GM19025 (cell line): Measurements from ENCODE around the gene DDA1.
A peak's percentile ranks its signal among the peaks of the same experiment; 100 is the strongest.

Experiments
- ATAC-seq: cut with Tn5 transposase; IDR thresholded peaks from one replicate; pipeline ENCODE4 v1.9.1; 2021; ENCODE audit warnings: mild to moderate bottlenecking, low read depth, moderate library complexity; ENCODE audit not compliant: unreplicated experiment

DDA1 gene

GRCh38 chr19:17328517-17329365 lies 19.4 kb downstream of the DDA1 start:
- no peak for ATAC-seq

- no peak for ATAC-seq
Observed at GRCh38 chr19:17329366-17330261, 20.3 kb downstream of the DDA1 start.

- no peak for ATAC-seq
Observed at GRCh38 chr19:17330262-17331044, 21.1 kb downstream of the DDA1 start.

- ATAC-seq, result no peak
Observed at GRCh38 chr19:17331045-17331558, 21.7 kb downstream of the DDA1 start.

GRCh38 chr19:17332360-17332676 lies 23.0 kb downstream of the DDA1 start:
- no peak for ATAC-seq

- no peak for ATAC-seq
Observed at GRCh38 chr19:17332677-17333581, 23.6 kb downstream of the DDA1 start.

GRCh38 chr19:17333611-17334413 lies 24.4 kb downstream of the DDA1 start:
- no peak for ATAC-seq

GRCh38 chr19:17334414-17335409 lies 25.3 kb downstream of the DDA1 start, which contains the start of gene ANO8:
Gene ANO8 (minus strand): TSS chr19:17334855. CDS start chr19:17334670, 185 bp downstream.
- peak; percentile 39 for ATAC-seq

- ATAC-seq, result no peak
Observed at GRCh38 chr19:17335575-17335974, 26.2 kb downstream of the DDA1 start.

GRCh38 chr19:17336872-17337674 lies 27.7 kb downstream of the DDA1 start, which contains the start of gene GTPBP3:
Gene GTPBP3 (plus strand): TSS chr19:17337553. CDS start chr19:17337612, 59 bp downstream.
- ATAC-seq, result peak; percentile 83

- no peak for ATAC-seq
Observed at GRCh38 chr19:17337675-17338432, 28.5 kb downstream of the DDA1 start.

GRCh38 chr19:17338433-17339078 lies 29.2 kb downstream of the DDA1 start:
- ATAC-seq, result no peak

GRCh38 chr19:17339088-17339741 lies 29.9 kb downstream of the DDA1 start:
- no peak for ATAC-seq

- ATAC-seq, result no peak
Observed at GRCh38 chr19:17340302-17340870, 31.0 kb downstream of the DDA1 start.
